ENCODE measurements around the gene CASP1.
"Not testable (repeated sequence)": the region's sequence is repeated elsewhere in the genome, so short reads cannot be mapped to it uniquely, and the experiment has no call there.

Gene CASP1

GRCh38 chr11:105034813-105035620 is at the start of gene CASP1:
Gene CASP1, minus strand, starts transcription at chr11:105035144. Its CDS starts 31 bp downstream, at chr11:105035113.
- no peak for DNase-seq (ENCODE audit: low read depth)

DNA sequence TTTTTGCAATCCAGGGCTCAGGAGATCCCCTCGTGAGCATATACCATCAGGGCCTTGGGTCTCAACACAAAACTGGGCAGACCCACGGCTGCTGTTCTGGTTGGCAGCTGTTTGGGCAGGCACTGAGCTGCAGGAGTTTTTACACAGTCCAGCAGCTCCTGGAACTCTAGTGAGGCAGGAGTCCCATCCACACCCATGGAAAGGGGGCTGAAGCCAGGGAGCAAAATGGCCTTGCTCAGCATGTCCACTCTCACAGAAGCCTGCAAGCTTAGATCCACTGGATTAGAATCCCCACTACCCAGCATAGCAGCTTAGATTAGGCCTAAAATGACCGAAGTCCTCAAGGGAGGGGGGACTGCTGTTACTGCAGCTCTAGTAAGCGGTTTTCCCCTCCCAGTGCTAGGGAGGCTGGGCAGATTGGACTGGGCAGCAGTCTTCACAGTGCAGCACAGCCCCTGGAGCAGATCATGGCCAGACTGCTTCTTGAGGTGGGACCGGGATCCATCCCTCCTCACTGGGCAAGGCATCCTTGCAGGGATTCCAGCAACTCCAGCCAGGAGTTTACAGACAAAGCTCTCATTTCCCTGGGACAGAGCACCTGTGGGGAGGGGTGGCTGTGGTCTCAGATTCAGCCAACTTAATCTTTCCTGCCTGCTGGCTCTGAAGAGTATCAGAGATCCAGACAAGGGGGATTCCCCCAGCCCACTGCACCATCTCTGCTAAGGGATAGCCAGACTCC is 46.6 kb upstream of the CASP1 start:
- no peak for DNase-seq (ENCODE audit: low read depth)

- DNase-seq (ENCODE audit: low read depth): not testable (repeated sequence)
Measured at GRCh38 chr11:105080171-105080906, 45.4 kb upstream of the CASP1 start.

DNA sequence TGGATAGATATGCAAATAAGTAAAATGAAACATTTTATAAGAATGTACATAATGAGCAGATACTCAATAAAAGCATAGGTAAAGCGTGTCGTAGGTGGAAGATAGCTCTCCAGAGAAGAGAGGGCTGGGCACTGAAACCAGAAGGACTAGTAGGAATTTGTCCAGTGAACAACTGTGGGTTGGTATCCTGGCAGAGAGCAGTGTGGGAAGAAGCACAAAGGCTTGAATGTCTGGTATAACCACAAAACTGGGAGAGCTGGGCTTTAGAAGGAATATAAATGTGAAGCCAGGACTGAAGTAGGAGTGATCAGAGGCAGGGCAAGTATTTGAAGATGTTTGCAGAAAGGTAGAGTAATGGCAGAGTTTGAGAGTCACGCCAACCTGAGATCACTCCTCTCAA is 43.3 kb upstream of the CASP1 start:
- no peak for DNase-seq (ENCODE audit: low read depth)

DNA sequence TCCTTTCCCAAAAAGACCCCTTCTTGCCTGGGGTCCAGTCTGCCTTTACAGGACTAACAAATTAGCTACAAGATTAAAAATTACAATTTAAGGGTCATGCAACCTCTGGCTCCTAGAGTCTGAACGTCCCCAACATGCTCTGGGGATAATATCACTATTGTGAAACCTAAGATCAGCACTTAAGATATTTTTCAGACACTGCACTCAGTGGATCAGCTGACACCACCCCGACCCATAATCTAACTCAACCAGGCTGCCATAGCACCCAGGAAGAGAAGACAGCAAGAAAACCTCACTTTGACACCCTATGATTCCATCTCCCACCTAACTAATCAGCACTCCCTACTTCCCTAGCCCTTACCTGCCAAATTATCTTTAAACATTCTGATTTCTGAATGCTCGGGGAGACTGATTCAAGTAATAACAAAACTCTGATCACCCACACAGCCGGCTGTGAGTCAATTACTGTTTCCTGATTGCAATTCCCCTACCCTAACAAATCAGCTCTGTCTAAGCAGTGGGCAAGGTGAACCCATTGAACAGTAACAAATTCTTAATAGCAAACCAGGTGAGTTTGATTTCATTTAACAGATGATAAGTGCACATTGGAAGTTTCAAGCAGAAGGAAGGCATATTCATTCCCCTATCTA is 42.3 kb upstream of the CASP1 start:
- DNase-seq (ENCODE audit: low read depth): not testable (repeated sequence)

GRCh38 chr11:105074166-105074530 is 39.2 kb upstream of the CASP1 start:
- DNase-seq (ENCODE audit: low read depth): no peak

- no peak for DNase-seq (ENCODE audit: low read depth)
Measured at GRCh38 chr11:105073456-105074165, 38.7 kb upstream of the CASP1 start.

GRCh38 chr11:105072080-105072479 is 37.1 kb upstream of the CASP1 start:
- DNase-seq (ENCODE audit: low read depth): not testable (repeated sequence)

DNA sequence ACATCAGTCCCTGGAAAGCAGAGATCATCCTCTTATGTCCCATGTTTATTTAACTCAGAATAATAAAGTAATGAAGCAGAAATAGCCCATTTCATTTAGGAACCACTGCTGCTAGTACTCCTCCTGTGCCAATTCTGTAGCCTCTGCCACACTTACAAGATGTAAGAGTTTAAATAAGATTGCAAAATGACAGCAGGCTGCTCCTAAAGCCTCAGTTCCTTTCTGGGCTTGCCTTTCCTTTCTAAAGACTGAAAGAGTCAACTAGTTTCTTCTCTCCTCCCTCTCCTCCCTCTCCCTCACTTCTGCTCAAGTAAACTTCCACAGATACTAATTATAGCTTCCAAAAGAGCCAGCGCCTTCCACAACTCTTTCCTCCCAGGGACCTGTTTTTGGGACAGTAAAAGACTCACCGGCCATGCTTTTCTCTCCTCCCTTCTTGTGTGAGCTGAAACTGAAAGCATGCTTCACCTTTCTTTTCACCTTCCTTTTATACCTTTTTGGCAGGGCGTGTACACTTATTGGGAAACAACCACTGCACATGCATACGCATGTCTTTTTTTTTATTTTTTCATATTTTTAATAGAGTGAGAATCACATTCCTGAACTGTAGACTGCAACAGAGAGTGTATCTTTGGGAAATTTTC is 36.3 kb upstream of the CASP1 start:
- DNase-seq (ENCODE audit: low read depth): no peak

GRCh38 chr11:105070306-105070705 is 35.4 kb upstream of the CASP1 start:
- DNase-seq (ENCODE audit: low read depth): no peak

DNA sequence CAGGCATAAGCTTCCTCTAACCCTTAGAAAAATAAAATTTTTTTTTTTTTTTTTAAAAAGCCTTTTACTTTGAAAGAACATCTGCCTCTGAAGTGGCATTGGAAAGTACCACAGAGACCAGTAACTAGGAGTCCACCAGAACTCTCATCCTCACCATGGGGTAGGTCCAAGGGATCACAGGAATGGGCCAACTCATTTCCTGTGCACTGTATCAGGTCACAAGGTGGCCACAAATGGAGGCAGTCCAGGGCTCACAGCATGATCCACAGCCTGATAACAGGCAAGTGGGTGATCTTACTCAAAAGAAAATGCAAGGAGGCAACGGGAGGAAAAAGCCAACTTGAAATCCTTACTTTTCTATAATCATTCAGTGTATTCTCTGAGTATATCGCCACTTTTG is 34.8 kb upstream of the CASP1 start:
- DNase-seq (ENCODE audit: low read depth): not testable (repeated sequence)

DNA sequence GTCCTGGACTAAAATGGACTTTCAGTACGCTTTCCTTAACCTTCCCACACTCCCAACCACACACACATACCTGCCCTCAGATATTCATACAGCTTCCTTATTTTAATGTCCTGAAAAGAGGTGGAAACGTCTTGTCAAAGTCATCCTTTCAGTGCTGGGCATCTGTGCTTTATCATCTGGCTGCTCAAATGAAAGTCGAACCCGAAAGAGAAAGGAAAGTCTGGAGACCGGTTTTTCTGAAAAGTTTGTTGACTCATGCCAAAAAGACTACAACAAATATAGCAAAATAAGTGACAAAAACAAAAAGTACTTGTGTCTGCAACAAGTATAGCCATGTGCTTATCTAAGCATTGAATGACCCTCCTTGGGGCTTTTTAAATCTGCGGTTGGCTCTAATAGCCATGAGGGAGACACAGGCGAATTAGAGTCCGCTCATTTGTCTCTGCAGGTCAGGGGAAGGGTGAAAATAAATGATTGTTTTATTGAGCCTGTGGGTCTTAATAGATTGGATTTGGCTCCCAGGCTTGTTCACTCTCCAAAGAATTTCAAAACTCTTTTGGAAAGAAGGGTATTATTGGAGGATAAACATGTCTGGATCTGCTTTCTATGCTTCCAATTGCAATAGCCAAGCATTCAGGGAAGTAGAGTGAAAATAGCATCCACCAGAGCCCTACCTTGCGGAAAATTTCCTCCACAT is 28.4 kb upstream of the CASP1 start:
- not testable (repeated sequence) for DNase-seq (ENCODE audit: low read depth)

GRCh38 chr11:105057432-105057831 is 22.5 kb upstream of the CASP1 start:
- no peak for DNase-seq (ENCODE audit: low read depth)

DNA sequence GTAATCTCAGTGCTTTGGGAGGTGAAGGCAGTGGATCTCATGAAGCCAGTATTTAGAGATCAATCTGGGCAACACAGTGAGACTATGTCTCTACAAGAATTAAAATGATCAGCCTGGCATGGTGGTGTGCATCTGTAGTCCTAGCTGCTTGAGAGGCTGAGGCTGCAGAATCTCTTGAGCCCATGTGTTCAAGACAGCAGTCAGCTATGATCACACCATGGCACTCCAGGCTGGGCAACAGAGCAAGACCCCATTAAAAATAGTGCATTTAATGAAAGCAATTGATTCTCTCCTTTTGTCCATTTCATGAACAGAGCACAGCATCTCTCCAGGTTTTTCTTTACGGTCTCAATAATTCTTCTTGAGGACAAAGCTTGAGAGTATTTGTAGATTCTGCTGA is 21.5 kb upstream of the CASP1 start:
- DNase-seq (ENCODE audit: low read depth): no peak

DNA sequence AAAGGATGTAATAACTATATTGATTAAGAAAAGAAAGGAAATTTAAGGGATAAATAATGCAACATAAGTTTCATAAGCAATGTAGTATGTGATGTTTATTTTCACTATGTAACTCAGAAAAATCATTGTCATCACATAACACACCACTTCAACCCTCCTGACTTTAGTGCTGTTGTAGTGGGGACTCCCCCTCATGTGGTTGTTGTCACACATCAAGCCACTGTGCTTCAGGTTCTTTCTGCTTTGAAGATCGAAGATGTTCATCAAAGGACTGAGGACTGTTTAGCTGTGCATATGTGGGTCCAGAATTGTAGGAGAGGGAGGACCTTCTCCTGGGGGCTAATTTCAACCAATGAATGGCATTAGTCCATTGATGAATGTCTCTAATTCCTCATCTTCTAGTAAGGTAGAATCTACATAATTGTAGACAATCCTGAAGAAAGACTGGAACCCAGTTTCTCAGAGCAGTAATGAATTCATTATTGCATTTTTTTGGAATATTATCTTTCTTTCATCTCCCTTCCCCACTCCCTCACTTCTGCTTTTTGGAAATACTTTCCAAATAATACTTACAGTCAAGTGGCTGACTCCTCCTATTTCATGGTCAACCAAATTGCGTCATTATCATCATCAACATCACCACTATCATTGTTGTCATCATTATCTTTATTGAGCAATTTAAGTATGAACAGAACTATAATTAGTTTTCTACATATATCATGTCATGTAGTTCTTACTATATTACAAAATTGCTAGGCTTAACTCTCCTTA is 20.0 kb upstream of the CASP1 start:
- DNase-seq (ENCODE audit: low read depth): no peak

GRCh38 chr11:105052487-105052886 is 17.5 kb upstream of the CASP1 start:
- no peak for DNase-seq (ENCODE audit: low read depth)

DNA sequence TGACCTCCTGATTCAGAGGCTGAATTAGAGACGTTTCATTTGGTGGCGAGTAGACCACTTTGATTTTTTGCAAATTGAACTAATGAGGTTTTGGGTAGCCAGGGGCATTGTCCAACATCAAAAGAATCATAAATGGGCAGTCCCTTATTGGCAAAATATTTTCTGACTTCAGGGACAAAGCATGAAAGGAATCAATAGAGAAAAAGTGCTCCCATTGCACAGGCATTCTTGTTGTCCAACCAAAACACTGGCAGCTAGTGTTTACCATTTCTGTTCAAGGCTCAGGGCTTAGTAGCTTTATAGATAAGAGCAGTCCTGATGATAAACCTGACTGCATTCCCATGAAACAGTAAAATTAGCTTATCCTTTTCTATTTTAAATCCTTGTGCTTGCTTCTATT is 16.6 kb upstream of the CASP1 start:
- no peak for DNase-seq (ENCODE audit: low read depth)

DNA sequence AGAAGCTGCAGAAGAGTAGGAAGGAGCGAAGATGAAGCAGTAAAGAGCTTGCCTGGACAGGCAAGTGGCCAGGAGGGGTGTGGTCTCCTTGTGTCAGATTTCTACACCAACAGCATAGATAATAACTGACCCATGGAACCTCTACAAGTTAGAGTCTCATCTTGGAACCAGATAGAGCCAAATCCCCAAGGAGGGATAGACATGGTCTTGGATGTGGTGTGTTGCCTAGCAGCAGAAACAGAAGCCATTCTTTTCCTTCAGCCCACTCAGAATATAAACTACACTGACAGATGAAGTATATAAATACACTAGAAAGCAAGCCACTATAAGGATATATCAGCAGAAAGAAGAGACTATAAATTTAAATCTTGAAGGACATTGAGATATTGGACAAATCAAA is 14.5 kb upstream of the CASP1 start:
- DNase-seq (ENCODE audit: low read depth): no peak

DNA sequence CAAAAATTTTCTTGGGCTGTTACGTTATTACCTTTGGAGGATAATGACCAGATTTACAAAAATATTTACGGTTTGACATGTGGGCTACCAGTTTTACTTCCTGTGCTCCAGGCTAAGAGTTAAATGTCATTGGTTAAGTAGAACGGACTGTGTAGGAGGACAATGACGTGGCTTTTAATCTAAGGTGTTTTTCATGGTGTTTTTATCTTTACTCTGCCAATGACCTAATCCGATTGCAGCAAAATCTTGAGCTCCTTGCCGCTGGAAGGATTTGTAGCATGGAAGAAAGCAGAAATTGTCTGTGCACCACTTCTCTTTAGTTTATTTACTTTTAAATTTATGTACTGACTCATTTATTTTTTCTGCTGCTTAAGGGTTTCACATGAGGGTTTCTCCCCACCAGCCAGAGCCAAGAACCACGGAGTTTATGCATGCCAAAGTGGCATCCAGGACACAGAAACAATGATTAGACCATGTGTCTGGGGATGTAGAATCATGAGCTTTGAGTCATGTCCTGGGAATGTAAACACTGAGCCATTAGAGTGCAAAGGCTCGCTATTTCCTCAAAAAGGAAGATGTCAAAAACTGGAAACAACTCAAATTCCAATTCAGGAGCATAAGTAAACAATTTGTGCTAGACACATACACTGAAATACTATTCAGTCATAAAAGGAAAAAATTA is 12.1 kb upstream of the CASP1 start:
- DNase-seq (ENCODE audit: low read depth): no peak

Data from stimulated activated CD8-positive, alpha-beta memory T cell treated with anti-CD3 and anti-CD28 coated beads, Interleukin-12 subunit alpha, Interleukin-12 subunit beta, amount 100 ng/mL, for 4 hours (primary cell).